Glutamatergic neuron (in vitro differentiated cells): ENCODE data around the gene PTPRN2. TPM values are rescaled to one million over a fixed set of nuclear protein-coding genes. Genes with fewer than 3 reads are reported as not detected.

Source experiments
- DNase-seq: peaks from one replicate; pipeline ENCODE4 v3.0.0; 2022
- H3K27ac Mint-ChIP-seq: one replicate; pipeline ENCODE4 v1.8.0; 2020; ENCODE audit warnings: mild to moderate bottlenecking, mixed read lengths, inconsistent platforms; ENCODE audit not compliant: unreplicated experiment
- H3K27me3 Mint-ChIP-seq: one replicate; pipeline ENCODE4 v1.8.0; 2020; ENCODE audit warnings: mild to moderate bottlenecking, moderate library complexity, mixed read lengths, inconsistent platforms; ENCODE audit not compliant: unreplicated experiment
- H3K36me3 Mint-ChIP-seq: one replicate; pipeline ENCODE4 v1.8.0; 2020; ENCODE audit warnings: mild to moderate bottlenecking, mixed read lengths, inconsistent platforms; ENCODE audit not compliant: unreplicated experiment
- H3K4me1 Mint-ChIP-seq: one replicate; pipeline ENCODE4 v1.8.0; 2020; ENCODE audit warnings: mild to moderate bottlenecking, low read depth, mixed read lengths, inconsistent platforms; ENCODE audit not compliant: unreplicated experiment
- H3K4me3 Mint-ChIP-seq: one replicate; pipeline ENCODE4 v1.8.0; 2020; ENCODE audit warnings: mild to moderate bottlenecking, mixed read lengths, inconsistent platforms; ENCODE audit not compliant: unreplicated experiment
- H3K9me3 Mint-ChIP-seq: one replicate; pipeline ENCODE4 v1.8.0; 2020; ENCODE audit warnings: mild to moderate bottlenecking, moderate library complexity, mixed read lengths, inconsistent platforms; ENCODE audit not compliant: unreplicated experiment
- total RNA-seq: library from RNA; stranded (reverse); fragmentation: NEBNext Ultra II Directional; extraction: Animal tissue kit (Norgen Biotek cat#: 25700); gene quantifications from one replicate; pipeline ENCODE4 v1.2.1, GENCODE V29; 2021; ENCODE audit not compliant: unreplicated experiment
- TF ChIP-seq, protein P1 (sequence below): fragments of 200-600 bp; sonication (generic); IDR thresholded peaks from one replicate; pipeline ENCODE4 v1.5.0; 2021; ENCODE audit not compliant: partially characterized antibody, unreplicated experiment

PTPRN2 gene
- total RNA-seq, 1 donor from 2014 or later, result 49.0 TPM

DNA sequence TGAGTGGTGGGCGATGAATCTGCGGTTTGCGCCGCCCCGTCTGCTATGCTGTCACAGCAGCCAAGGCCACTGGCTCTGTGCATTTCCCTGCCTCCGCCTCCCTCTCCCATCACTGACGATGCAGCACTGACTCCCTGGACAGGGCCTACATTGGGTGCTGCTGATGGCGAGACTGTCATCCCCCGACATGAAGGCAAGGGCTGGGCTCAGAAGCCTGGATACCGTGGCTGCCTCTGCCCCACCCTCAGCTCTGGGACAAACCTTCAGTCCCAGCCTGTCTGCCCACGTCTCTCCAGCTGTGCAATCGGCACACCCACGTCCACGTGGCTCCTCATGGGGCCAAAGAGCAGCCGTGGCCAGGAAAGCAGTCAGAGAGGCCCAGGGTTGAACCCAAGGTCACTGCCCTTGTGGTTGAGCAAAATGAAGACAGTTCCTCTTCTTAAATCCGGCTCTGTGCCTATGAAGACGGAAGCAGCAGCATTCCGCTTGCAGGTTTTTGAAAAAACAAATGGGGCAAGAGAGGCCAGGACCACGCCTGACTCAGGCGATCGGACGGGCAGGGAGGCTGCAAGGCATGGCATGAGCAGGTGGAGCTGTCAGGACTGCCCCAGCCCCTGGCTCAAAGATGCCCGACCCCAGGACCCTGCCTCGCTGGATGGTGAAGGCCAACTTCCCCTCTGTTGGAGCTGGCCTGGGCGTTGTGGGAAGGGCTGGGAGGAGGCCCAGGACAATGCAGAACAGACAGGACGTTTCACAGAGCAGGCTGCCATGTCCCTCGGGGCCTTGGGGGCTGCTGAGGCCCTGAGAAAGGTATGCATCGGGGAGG is 733.3 kb downstream of the PTPRN2 start:
- peaks cover 3% of the 10 kb centered on the region for H3K4me1 Mint-ChIP-seq
- TF ChIP-seq, protein P1, sequence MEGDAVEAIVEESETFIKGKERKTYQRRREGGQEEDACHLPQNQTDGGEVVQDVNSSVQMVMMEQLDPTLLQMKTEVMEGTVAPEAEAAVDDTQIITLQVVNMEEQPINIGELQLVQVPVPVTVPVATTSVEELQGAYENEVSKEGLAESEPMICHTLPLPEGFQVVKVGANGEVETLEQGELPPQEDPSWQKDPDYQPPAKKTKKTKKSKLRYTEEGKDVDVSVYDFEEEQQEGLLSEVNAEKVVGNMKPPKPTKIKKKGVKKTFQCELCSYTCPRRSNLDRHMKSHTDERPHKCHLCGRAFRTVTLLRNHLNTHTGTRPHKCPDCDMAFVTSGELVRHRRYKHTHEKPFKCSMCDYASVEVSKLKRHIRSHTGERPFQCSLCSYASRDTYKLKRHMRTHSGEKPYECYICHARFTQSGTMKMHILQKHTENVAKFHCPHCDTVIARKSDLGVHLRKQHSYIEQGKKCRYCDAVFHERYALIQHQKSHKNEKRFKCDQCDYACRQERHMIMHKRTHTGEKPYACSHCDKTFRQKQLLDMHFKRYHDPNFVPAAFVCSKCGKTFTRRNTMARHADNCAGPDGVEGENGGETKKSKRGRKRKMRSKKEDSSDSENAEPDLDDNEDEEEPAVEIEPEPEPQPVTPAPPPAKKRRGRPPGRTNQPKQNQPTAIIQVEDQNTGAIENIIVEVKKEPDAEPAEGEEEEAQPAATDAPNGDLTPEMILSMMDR, result no peak
- no peaks in the 10 kb centered on the region for H3K36me3 Mint-ChIP-seq
- peaks cover 7% of the 10 kb centered on the region for H3K27me3 Mint-ChIP-seq
- DNase-seq, result peak; percentile 53
- no peak overlapping the region for H3K27ac Mint-ChIP-seq
- H3K9me3 Mint-ChIP-seq, result peaks cover 8% of the 10 kb centered on the region
- no peak overlapping the region for H3K4me3 Mint-ChIP-seq

DNA sequence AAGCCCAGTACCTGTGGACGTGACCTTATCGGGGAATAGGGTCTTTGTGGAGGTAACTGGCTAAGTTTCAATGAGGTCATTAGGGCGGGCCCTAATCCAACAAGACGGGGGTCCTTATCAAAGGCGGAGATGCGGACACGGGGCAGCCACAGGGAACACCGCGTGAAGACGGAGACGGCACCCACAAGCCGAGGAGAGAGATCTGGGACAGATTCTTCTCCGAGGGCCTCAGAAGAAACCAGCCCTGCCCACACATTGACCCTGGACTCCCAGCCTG is 733.9 kb downstream of the PTPRN2 start:
- H3K4me1 Mint-ChIP-seq, result peaks cover 3% of the 10 kb centered on the region
- H3K36me3 Mint-ChIP-seq, result no peaks in the 10 kb centered on the region
- no peak for DNase-seq
- TF ChIP-seq, protein P1, result no peak
- no peak overlapping the region for H3K27ac Mint-ChIP-seq
- peaks cover 8% of the 10 kb centered on the region for H3K9me3 Mint-ChIP-seq
- no peak overlapping the region for H3K4me3 Mint-ChIP-seq
- peaks cover 7% of the 10 kb centered on the region for H3K27me3 Mint-ChIP-seq

DNA sequence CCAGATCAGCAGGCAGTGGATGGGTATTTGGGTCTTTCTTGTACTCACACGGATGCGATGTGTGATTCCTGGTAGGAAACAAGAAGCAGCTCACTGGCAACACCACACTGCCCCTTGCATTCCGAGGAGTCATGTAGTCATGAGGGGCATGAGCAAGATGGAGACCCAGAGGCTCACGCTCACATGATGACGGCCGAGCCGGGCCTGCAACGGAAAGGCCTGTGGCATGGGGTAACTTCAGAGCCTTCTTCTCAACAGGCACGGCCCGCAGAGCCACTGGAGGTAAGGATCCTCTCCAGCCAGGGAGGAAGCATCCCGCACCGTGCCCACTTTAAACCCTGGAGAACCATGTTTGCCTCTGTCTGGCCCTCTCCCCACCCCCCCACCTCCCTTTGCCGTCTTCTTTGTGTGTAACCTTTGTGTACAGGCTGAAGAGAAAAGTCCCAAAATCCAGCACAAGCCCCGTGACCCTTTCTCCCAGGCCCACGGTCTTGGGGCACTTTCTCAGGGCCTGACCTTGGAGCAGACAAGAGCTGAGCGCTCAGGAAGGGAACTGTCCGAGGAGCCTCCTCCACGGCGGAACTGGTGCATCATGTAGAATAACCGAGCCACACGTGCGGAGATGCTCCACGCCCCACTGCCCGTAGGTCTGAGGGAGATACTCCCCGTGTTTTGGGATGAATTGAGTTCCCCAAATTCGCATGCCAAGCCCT is 734.4 kb downstream of the PTPRN2 start:
- Mint-ChIP-seq H3K4me3 (no peak overlapping the region), H3K27ac (no peak overlapping the region), H3K36me3 (no peaks in the 10 kb centered on the region), H3K4me1 (peaks cover 3% of the 10 kb centered on the region), H3K9me3 (peaks cover 8% of the 10 kb centered on the region), H3K27me3 (peaks cover 7% of the 10 kb centered on the region)
- TF ChIP-seq, protein P1, result no peak
- no peak for DNase-seq

DNA sequence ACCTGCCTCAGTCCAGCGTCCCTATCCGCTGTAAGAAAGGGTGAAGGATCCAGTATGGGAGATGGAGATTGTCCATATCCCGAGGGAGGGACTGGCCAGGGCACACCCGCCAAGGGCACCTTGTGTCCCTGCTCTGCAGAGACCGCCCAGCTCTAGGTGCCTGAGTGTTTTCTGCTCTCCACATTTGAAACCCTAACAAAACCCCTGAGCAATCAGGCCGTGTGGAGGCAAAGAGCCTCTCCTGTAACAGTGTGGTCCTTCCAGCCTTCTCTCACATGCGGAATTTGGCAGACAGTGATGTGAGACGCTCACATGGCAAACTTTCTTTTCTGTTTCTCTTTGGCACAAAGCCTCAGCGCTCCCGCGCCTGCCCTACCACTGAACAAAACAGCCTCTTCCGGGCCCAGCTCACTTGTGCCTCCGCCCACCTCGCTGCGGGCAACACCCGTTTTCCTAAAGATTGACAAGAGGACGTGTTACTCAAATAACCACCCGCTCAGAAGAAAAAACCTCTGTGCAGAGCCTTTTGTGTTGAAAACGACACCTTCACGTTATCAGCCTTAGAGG is 736.0 kb downstream of the PTPRN2 start:
- H3K27ac Mint-ChIP-seq, result no peak overlapping the region
- no peak for DNase-seq

More for the DNA sequence above, 736.0 kb downstream of the PTPRN2 start:
- Mint-ChIP-seq H3K9me3 (peaks cover 5% of the 10 kb centered on the region), H3K27me3 (peaks cover 4% of the 10 kb centered on the region), H3K4me1 (peaks cover 3% of the 10 kb centered on the region), H3K36me3 (no peaks in the 10 kb centered on the region), H3K4me3 (no peak overlapping the region)
- TF ChIP-seq, protein P1, result no peak
